Gastroesophageal sphincter (tissue), 3 donors: ENCODE results near the gene SLMAP.

Source experiments
- EP300 ChIP-seq: sonication (generic); formaldehyde crosslinking; IDR thresholded peaks from one replicate; pipeline ENCODE4 v1.6.1; 2017; ENCODE audit warnings: antibody characterized with exemption, mild to moderate bottlenecking
- TF ChIP-seq, protein P1 (sequence below), 4 experiments: fragments of 200-600 bp in 2 of 4; fragments of 450-650 bp in 2 of 4; sonication (generic) in 1 of 4; IDR thresholded peaks; one replicate each; pipeline ENCODE4 v1.5.1; 2017 to 2019; ENCODE audit warnings: antibody characterized with exemption in 4 of 4, mild to moderate bottlenecking in 2 of 4, moderate library complexity in 2 of 4

DNA sequence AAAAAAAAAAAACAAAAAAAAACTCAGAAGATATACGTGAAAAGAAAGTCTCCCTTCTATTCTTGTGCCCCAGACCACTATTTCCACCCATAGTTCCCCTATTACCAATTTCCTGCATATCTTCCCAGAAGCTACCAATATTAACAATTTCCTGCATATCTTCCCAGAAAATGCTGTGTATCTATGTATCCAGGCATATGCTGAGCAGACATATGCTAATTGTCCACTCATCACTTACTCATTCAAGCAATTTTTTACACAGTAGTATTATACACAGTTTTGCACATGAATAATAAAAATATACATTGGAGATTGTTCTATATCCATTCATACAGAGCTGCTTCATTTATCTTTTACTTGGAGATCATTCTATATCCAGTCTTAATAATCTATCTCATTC, 12.6 kb upstream of the SLMAP start:
- TF ChIP-seq, protein P1, sequence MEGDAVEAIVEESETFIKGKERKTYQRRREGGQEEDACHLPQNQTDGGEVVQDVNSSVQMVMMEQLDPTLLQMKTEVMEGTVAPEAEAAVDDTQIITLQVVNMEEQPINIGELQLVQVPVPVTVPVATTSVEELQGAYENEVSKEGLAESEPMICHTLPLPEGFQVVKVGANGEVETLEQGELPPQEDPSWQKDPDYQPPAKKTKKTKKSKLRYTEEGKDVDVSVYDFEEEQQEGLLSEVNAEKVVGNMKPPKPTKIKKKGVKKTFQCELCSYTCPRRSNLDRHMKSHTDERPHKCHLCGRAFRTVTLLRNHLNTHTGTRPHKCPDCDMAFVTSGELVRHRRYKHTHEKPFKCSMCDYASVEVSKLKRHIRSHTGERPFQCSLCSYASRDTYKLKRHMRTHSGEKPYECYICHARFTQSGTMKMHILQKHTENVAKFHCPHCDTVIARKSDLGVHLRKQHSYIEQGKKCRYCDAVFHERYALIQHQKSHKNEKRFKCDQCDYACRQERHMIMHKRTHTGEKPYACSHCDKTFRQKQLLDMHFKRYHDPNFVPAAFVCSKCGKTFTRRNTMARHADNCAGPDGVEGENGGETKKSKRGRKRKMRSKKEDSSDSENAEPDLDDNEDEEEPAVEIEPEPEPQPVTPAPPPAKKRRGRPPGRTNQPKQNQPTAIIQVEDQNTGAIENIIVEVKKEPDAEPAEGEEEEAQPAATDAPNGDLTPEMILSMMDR (IDR thresholded peaks at IDR 0.05), result no peak
- TF ChIP-seq EP300, result no peak
